Left renal pelvis (tissue), 4 donors: ENCODE measurements around the gene RBM15B. TPM values are rescaled to one million over a fixed set of nuclear protein-coding genes. Genes with fewer than 3 reads are reported as not detected.

Experiments used
- DNase-seq, 4 donors: peaks; one replicate each; pipeline ENCODE4 v3.0.0-alpha.2; 2013; ENCODE audit warnings: low read depth in 4 of 4, low spot score in 3 of 4
- polyA plus RNA-seq, 4 donors: library from polyadenylated mRNA; unstranded; fragments of 120-200 nt; gene quantifications; one replicate each; pipeline ENCODE4 v1.2.1, GENCODE V29; 2013; ENCODE audit not compliant: insufficient read length in 4 of 4

RBM15B gene
- polyA plus RNA-seq, 4 donors = 38.4 to 40.9 (median 40.1) TPM

GRCh38 chr3:51390246-51391074 lies 625 bp upstream of the RBM15B start:
- DNase-seq = no peak

- no peak for DNase-seq
Observed at GRCh38 chr3:51391566-51392354, 675 bp downstream of the RBM15B start.

GRCh38 chr3:51392355-51393133 lies 1.5 kb downstream of the RBM15B start:
- no peak for DNase-seq

DNA sequence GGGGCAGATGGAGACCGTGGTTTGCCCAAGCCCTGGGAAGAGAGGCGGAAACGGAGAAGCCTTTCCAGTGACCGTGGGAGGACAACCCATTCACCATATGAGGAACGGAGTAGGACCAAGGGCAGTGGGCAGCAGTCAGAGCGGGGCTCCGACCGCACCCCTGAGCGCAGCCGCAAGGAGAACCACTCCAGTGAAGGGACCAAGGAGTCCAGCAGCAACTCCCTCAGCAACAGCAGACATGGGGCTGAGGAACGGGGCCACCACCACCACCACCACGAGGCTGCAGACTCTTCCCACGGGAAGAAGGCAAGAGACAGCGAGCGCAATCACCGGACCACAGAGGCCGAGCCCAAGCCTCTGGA lies 2.0 kb downstream of the RBM15B start:
- no peak for DNase-seq

DNA sequence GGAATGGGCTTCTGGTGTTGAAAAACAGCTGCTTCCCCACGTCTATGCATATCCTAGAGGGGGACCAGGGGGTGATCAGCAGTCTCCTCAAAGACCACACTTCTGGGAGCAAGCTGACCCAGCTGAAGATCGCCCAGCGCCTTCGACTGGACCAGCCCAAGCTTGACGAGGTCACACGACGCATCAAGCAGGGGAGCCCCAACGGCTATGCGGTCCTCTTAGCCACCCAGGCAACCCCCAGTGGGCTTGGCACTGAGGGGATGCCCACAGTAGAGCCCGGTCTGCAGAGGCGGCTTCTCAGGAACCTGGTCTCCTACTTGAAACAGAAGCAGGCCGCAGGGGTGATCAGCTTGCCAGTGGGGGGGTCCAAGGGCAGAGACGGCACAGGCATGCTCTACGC lies 2.5 kb downstream of the RBM15B start:
- DNase-seq = no peak

GRCh38 chr3:51394541-51394940 lies 3.5 kb downstream of the RBM15B start:
- no peak for DNase-seq

DNA sequence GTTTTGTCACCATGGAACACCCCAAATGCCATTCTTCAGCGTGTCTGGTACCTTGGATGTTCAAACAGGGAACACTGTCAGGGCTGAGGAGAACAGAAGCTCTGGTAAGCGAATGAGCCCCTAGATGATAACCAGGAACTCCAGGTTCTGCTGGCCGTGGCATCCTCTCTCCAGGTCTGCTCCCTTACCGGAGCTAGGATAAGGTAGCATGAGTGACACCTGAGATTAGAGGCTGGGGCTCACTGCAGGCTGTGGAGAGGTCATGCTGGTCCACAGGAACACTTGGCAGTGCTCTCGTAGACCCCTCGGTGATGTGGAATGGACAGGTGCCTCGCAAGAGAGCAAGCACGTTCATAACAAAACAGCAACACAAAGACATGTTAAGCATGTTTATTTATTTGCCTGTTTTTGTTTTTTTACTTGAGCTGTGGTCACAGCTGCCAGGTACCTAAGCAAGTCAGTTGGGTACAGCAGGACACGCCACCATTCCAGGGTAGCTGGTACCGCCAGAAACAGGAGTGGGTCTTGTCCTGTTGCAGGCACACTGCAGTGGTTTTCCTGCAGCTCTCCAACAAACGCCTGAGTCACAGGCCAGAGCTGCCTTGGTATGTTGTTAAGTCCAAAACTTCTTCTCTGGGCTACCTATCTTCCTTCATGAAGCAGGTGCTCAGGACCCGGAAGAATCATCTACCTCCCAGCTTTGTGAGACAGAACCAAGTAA lies 4.6 kb downstream of the RBM15B start:
- DNase-seq = no peak

GRCh38 chr3:51396401-51396800 lies 5.3 kb downstream of the RBM15B start:
- DNase-seq = no peak

GRCh38 chr3:51397392-51397791 lies 6.3 kb downstream of the RBM15B start:
- DNase-seq = no peak

DNA sequence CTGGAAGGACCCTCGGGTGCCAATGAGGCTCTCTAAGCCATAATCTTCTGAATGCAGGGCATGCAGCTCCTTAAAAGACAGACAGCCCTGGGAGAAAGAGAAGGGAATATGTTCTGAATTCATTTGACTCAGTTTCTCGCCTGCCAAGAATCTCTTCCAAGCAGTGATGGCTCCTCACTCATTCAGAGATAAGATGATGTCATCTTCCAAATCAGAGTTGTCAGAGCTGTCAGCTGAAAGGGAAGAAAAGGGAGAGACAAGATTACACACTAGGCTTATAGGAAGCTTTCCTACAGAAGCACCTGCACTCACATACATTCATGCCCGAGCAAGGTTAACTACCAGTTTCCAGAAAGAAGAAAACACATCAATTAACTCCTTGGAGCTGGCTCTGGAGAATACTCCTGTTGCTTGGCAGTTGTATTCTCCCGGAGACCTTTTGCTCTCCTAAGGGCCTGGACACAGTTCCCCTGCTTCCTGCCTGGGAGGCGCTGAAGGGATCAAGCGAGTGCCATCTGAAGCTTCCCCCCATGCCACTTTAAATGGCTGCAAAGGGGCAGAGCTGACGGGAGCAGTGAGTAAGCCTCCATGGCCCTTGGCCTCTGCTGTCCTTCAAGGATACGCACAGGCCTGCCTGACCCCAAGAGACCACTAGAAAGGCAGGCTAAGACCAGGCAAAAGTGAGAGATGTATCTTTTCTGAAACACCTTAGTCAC lies 7.7 kb downstream of the RBM15B start:
- DNase-seq = no peak

DNA sequence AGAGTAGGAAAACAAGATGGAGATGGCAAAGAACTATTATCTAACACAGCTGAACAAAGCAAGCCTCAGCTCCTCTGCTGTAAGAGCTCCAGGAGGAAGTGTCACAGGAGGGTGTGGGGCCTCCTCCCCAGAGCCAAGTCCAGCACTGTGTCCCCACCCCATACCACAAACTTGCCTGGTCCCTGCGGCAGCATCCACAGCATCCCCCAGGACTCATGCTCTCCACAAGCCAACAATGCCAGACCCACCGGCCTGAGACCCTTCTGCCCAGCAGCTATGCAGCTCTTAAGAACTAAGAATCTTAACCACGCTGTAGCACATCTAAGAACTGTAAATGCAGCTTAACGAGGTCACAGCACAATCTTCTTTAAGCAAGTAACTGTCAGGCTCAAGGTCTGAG lies 9.1 kb downstream of the RBM15B start:
- DNase-seq = no peak

GRCh38 chr3:51401735-51402134 lies 10.7 kb downstream of the RBM15B start:
- DNase-seq = no peak

- no peak for DNase-seq
Observed at GRCh38 chr3:51403675-51404074, 12.6 kb downstream of the RBM15B start.

DNA sequence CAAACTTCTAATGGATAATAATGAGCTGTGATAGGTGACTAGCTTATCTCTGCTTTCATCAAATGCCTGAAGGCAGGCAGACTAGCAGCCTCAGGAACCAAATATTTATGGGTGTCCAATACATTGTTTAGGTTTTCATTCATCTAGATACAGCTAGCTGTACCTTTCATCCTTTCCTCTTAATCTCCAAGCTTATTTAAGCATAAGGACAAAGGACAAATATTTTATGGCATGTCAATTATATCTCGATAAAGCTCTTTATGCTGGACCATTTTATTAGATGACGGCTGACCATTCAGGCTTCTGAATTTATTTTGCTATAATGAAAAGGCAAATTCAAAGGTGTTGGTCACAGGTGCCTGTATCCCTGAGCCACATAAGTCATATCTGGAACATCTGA lies 16.9 kb downstream of the RBM15B start:
- no peak for DNase-seq

DNA sequence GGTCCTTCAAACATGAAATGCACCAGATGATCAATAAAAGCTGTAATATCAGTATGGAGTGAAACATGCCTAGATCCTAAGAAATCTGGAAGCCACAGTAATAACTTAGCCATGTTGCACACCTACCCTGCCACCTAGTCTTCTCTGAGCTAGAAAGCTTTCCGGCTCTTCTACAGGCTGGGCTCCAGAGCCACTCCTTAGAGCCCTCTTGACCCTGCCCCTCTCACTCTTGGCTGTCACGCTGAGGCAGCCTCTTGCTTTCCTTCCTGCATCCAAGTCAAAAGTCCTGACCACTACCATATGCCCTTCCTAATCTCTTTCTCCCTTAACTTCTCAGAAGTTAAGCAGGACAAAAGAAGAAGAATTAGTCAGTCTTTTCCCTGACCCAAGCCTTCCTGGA lies 17.7 kb downstream of the RBM15B start:
- no peak for DNase-seq

DNA sequence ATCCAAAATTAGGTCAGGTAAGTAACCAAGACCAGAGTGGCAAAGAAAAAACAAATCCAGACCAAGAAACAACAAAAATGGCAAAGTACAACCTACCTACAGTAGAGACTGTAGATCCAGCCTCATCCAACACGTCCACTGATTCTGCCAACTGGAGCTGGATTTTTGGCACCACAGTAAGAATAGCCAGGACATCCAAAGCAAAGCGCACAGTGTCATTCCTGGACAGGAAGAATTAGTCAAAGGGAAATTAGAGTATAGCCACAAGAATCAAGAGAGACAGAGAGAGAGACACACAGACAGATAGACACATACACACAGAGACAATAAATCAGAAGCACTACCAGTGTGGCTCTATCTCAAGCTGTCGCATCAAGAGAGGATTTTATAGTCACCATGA lies 31.1 kb downstream of the RBM15B start:
- DNase-seq = no peak

GRCh38 chr3:51426921-51427320 lies 35.8 kb downstream of the RBM15B start:
- no peak for DNase-seq

DNA sequence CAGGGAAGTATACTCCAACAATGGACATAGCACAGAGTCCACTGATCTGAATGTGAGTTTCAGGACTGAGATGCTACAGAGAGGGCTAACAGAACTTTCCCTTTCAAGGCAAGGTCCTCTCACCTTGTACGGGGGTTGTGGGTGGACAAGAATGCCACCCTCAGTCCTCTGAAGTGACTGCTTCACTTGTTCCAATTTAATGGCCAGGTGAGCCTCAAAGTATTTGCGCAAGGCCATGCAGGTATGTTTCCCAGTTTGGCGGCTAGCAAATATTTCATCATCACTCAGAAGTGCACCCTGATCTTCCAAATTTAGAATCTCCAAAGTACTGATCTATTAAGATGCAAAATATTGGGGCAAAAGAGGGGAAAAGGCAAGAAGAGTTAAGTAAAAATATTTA lies 38.1 kb downstream of the RBM15B start:
- DNase-seq = no peak

- DNase-seq = no peak
Observed at GRCh38 chr3:51434110-51434509, 43.0 kb downstream of the RBM15B start.

- peak in 3 of 4 donors; percentile 4 to 12 (median 8) for DNase-seq
Observed at GRCh38 chr3:51434746-51435327, 43.8 kb downstream of the RBM15B start.
